K562 (cell line): ENCODE measurements around the gene KLHDC10. TPM values are rescaled to one million over a fixed set of nuclear protein-coding genes. Genes with fewer than 3 reads are reported as not detected.

Experiments used
- BCL6 ChIP-seq: fragments of 250-450 bp; sonication (Bioruptor Pico); IDR thresholded peaks from 2 replicates; pipeline ENCODE4 v1.4.0; 2020
- CTCF ChIP-seq, 3 experiments: IDR thresholded peaks in 2 of 3; conservative IDR thresholded peaks in 1 of 3; 2 replicates each; pipeline ENCODE4 v1.5.1; 2011 to 2012; ENCODE audit warnings: low read length in 3 of 3, mild to moderate bottlenecking in 3 of 3, control low read depth in 2 of 3, improper control_type of control experiment in 1 of 3, inconsistent platforms in 1 of 3, low read depth in 1 of 3, mixed read lengths in 1 of 3, moderate library complexity in 1 of 3; ENCODE audit not compliant: insufficient read depth in 2 of 3
- HDAC3 ChIP-seq: fragments of 450-650 bp; IDR thresholded peaks from 2 replicates; pipeline ENCODE4 v1.6.1; 2018; ENCODE audit warnings: borderline replicate concordance, mild to moderate bottlenecking, moderate library complexity; ENCODE audit not compliant: partially characterized antibody
- HNRNPK ChIP-seq: fragments of 200-400 bp; formaldehyde crosslinking; IDR thresholded peaks from one replicate; pipeline ENCODE4 v1.6.1; 2018; ENCODE audit warnings: mild to moderate bottlenecking, low read depth, low read length; ENCODE audit not compliant: poor library complexity, severe bottlenecking
- KDM5B ChIP-seq: fragments of 200-600 bp; sonication (generic); IDR thresholded peaks from 2 replicates; pipeline ENCODE4 v1.6.1; 2012; ENCODE audit warnings: low read depth, mild to moderate bottlenecking, moderate library complexity, low read length, control low read depth, inconsistent platforms; ENCODE audit not compliant: insufficient replicate concordance
- KLF1 ChIP-seq: fragments of 450-650 bp; IDR thresholded peaks from 2 replicates; pipeline ENCODE4 v1.6.1; 2016; ENCODE audit warnings: missing genetic modification characterization, missing compliant biosample characterization
- RBM34 ChIP-seq: fragments of 200-400 bp; formaldehyde crosslinking; IDR thresholded peaks from 2 replicates; pipeline ENCODE4 v1.6.1; 2018; ENCODE audit warnings: low read length, borderline replicate concordance; ENCODE audit not compliant: insufficient read depth
- TEAD4 ChIP-seq, 2 experiments: sonication (generic) in 1 of 2; formaldehyde crosslinking in 1 of 2; IDR thresholded peaks; 2 replicates each; pipeline versions ENCODE4 v1.6.1 to v1.8.0; 2012 to 2022; ENCODE audit warnings: borderline replicate concordance in 1 of 2, inconsistent platforms in 1 of 2, low read length in 1 of 2, mild to moderate bottlenecking in 1 of 2, missing genetic modification reagents in 1 of 2
- ZBTB40 ChIP-seq, 2 experiments: fragments of 450-650 bp in 1 of 2; sonication (generic) in 1 of 2; formaldehyde crosslinking in 1 of 2; IDR thresholded peaks; 2 replicates each; pipeline versions ENCODE4 v1.7.1 to v1.9.0; 2016 to 2022; ENCODE audit warnings: inconsistent platforms in 1 of 2, mild to moderate bottlenecking in 1 of 2, missing genetic modification reagents in 1 of 2
- ZNF165 ChIP-seq: fragments of 250-450 bp; sonication (Bioruptor Pico); IDR thresholded peaks from 2 replicates; pipeline ENCODE4 v1.4.0; 2020; ENCODE audit warnings: borderline replicate concordance
- ZNF445 ChIP-seq: fragments of 250-450 bp; sonication (Bioruptor Pico); IDR thresholded peaks from 2 replicates; pipeline ENCODE4 v1.4.0; 2020; ENCODE audit warnings: low read depth, mild to moderate bottlenecking, moderate library complexity
- polyA plus RNA-seq, 8 experiments: library from polyadenylated mRNA; depleted of rRNA in 4 of 8; stranded (reverse) in 5 of 8; unstranded in 3 of 8; fragments of >200 nt; fragmentation: Nextera tagmentation in 2 of 8; fragmentation: Illumina TruSeq in 1 of 8; extraction: Ambion mirVana in 2 of 8; extraction: Trizol in 1 of 8; gene quantifications; 2 replicates each; pipeline versions ENCODE4 v1.2.1 to v1.2.3, GENCODE V29; 2011 to 2014; ENCODE audit warnings: inconsistent platforms in 1 of 8, missing spikeins in 1 of 8
- total RNA-seq, 7 experiments: library from RNA; depleted of rRNA in 6 of 7; stranded (reverse); fragments of >200 nt in 6 of 7; fragmentation: Illumina TruSeq in 2 of 7; extraction: Trizol in 2 of 7; gene quantifications; 2 replicates each; pipeline versions ENCODE4 v1.2.1 to v1.2.3, GENCODE V29; 2011 to 2021; ENCODE audit warnings: low replicate concordance in 1 of 7
- TF ChIP-seq, protein P1 (sequence below): fragments of 450-650 bp; IDR thresholded peaks from 2 replicates; pipeline ENCODE4 v1.6.1; 2016; ENCODE audit warnings: missing biosample characterization, missing genetic modification characterization

The KLHDC10 gene
- total and polyA plus RNA-seq, 9 of the 15 experiments (the other 6 are each of a cell fraction or from before 2014, with no cell fraction given) = 9.8 to 80.5 (median 31.4) TPM

- TF ChIP-seq KLF1 (no peak), HDAC3 (peak; percentile 68), KDM5B (peak; percentile 64), HNRNPK (no peak), ZNF445 (peak; percentile 60; the same call in 1 of the 2 replicates), CTCF (IDR thresholded peaks at IDR 0.05 in 2 of 3, conservative IDR thresholded peaks at IDR 0.05 in 1 of 3; ENCODE audit: insufficient read depth in 2 of 3, low read depth in 1 of 3, low read length in 3 of 3) (0 out of 6 replicates have a peak, but pooled peaks of 1 of the 3 experiments have one; percentile 5), RBM34 (no peak), BCL6 (no peak), ZBTB40 (IDR thresholded peaks at IDR 0.05) (0 out of 2 replicates have a peak, but pooled peaks have one; percentile 19), ZBTB40 (CRISPR knock-in tag; IDR thresholded peaks at IDR 0.05) (no peak), TEAD4 (IDR thresholded peaks at IDR 0.05; ENCODE audit: low read length) (peak; percentile 88), TEAD4 (CRISPR knock-in tag; IDR thresholded peaks at IDR 0.05; ENCODE audit: borderline replicate concordance) (no peak), ZNF165 (CRISPR knock-in tag) (peak; percentile 62; the same call in 1 of the 2 replicates)
- TF ChIP-seq, protein P1, sequence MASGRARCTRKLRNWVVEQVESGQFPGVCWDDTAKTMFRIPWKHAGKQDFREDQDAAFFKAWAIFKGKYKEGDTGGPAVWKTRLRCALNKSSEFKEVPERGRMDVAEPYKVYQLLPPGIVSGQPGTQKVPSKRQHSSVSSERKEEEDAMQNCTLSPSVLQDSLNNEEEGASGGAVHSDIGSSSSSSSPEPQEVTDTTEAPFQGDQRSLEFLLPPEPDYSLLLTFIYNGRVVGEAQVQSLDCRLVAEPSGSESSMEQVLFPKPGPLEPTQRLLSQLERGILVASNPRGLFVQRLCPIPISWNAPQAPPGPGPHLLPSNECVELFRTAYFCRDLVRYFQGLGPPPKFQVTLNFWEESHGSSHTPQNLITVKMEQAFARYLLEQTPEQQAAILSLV = no peak
These were observed 65.2 kb downstream of the KLHDC10 start (continued) for GRCh38 chr7:130135208-130136205.
